Measurements from ENCODE around the gene SCRT2. TPM values are rescaled to one million over a fixed set of nuclear protein-coding genes. Genes with fewer than 3 reads are reported as not detected.

Gene SCRT2
- total RNA-seq, 4 donors from 2014 or later = not detected

DNA sequence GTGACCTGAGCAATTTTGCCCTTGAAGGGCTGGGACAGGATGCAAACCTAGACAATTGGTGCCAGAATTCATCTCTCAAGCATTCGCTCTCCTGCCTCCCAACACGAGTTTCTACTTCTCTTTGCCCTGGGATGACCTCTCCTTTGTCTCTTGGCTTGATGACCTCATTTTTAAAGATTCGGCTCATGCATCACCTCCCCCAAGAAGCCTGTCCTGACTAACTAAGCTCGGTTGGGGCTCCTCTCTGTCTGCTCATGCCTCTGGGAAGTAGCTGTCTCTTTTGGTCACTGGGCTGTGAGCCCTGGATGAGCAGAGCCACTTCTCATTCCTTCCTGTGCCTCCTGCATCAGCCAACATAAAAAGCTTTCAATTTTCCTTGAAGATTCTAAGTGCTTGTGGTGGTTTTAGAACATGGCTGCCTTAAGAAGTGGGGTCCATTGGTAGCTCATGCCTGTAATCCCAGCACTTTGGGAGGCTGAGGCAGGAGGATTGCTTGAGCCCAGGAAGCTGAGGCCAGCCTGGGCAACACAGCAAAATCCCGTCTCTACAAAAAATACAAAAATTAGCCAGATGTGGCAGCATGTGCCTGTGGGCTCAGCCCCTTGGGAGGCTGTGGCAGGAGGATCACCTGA is 54.4 kb downstream of the SCRT2 start:
- DNase-seq (ENCODE audit: low spot score) = no peak
- TF ChIP-seq, protein P1, sequence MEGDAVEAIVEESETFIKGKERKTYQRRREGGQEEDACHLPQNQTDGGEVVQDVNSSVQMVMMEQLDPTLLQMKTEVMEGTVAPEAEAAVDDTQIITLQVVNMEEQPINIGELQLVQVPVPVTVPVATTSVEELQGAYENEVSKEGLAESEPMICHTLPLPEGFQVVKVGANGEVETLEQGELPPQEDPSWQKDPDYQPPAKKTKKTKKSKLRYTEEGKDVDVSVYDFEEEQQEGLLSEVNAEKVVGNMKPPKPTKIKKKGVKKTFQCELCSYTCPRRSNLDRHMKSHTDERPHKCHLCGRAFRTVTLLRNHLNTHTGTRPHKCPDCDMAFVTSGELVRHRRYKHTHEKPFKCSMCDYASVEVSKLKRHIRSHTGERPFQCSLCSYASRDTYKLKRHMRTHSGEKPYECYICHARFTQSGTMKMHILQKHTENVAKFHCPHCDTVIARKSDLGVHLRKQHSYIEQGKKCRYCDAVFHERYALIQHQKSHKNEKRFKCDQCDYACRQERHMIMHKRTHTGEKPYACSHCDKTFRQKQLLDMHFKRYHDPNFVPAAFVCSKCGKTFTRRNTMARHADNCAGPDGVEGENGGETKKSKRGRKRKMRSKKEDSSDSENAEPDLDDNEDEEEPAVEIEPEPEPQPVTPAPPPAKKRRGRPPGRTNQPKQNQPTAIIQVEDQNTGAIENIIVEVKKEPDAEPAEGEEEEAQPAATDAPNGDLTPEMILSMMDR (IDR thresholded peaks at IDR 0.05) = no peak
- ATAC-seq (ENCODE audit: low FRiP score) = no peak

DNA sequence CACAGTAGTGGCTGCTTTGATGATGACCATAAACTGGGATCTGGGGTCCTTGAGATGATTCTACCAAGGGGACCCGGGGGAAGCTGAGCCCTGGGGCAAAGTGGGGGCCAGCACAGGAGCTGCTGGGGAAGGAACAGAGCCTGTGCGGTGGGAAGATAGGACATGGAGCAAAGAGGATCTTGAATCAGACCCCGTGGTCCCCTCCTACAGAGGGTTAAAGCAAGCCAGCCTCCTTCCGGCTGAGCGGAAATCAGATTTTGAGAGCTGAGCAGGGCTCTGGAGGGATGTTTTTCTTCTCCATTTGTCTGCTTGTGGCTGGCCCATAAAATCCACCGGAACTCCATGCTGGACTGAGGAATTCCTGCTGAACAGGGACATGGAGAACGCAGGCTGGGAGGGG is 55.4 kb downstream of the SCRT2 start:
- no peak for DNase-seq (ENCODE audit: low spot score)
- ATAC-seq (ENCODE audit: low FRiP score) = no peak
- TF ChIP-seq, protein P1 (IDR thresholded peaks at IDR 0.05) = no peak

DNA sequence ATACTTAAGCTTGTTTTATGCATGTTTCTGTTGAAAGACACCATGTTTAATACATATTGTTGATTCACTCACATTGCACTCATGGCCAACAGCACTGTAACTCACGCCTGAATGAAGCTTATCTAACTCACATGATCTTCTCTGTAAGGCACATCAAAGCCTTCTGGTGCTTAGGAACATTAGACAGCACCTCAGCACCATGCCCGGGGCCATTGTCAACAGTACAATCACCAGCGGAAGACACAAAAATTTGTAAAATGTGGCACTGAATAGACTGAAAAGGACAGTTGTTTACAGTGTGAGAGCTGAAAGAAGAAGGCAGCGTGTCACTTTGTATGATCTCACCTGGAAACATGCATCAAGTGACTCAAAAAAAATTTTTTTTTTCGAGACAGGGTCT is 56.6 kb downstream of the SCRT2 start:
- DNase-seq (ENCODE audit: low spot score) (no peak), ATAC-seq (ENCODE audit: low FRiP score) (no peak)
- TF ChIP-seq, protein P1 (IDR thresholded peaks at IDR 0.05) = no peak

DNA sequence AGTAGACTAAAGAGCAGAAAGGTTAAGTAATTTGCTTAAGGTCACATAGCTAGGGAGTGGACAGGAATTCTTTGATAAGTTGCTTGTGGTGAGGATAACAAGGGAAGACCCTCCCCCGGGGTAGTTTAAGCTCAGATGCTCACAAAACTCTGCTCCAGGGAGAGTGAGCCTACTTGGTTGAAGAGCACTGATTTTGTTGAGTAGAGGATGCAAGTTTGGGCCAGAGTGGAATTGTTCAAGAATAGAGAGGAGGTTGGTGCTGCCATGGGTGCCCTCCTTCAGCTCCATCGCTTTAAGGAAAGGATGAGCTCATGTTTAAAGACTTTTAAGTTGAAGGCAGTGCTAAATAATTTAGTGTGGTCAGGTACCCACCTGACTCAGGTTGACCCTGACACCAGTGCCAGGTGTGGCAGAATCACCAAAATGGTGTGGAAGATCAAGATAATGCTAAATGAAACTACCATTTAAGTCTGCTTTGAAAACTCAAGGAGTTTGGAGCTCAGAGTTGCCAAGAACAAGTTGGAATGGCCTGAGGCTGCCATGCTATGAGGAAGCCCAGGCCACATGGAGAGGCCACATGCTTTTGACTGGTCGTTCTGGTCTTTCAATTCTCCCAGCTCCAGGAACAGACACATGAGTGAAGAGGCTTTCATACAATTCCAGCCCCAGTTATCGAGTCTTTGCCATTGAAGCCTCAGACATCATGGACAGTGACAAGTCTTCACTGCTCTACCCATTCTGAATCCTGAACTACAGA is 57.5 kb downstream of the SCRT2 start:
- DNase-seq (ENCODE audit: low spot score) (no peak), ATAC-seq (ENCODE audit: low FRiP score) (no peak)
- TF ChIP-seq, protein P1 (IDR thresholded peaks at IDR 0.05) = no peak

DNA sequence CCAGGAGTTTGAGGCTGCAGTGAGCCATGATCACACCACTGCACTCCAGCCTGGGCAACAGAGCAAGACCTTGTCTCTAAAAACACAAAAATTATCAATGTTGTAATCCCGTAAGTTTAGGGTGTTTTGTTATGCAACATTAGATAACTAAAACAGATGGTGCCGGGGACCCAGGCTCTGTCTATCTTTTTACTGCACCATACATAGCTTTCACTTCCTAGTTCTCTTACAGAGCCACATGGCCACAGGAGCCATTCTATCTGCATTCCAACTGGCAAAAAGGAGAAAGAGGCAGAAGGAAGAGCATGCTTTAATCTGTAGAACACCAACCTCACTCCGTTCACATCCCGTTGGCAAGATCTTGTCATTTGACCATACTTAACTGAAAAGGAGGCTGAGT is 60.1 kb downstream of the SCRT2 start:
- no peak for ATAC-seq (ENCODE audit: low FRiP score)

DNA sequence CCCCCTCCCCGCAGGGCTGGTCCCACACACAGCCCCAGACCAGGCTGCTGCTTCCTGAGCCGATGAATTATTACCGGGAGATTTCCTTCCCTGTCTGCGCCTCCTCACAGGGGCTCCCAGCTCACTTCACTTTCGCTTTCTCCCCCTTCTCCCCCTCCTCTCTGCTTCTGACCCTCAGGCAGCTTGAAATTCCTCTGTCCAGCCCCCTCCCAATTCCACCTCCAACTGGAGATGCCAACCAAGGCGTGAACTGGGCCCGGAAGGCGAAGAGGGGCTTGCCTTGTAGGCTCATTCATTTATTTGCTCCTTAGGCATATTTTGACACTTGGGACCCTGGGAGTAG is 63.8 kb downstream of the SCRT2 start:
- TF ChIP-seq, protein P1 (IDR thresholded peaks at IDR 0.05) = no peak
- no peak for DNase-seq (ENCODE audit: low spot score)
- no peak for ATAC-seq (ENCODE audit: low FRiP score)

More for the DNA sequence above, 60.1 kb downstream of the SCRT2 start:
- TF ChIP-seq, protein P1 (IDR thresholded peaks at IDR 0.05) = no peak
- no peak for DNase-seq (ENCODE audit: low spot score)

Other genes starting within 250 kb of the SCRT2 start
- 10 to 100 TPM; 37.2 to 60.6 (median 53.3) TPM for gene TBC1D20, start 213.3 kb downstream of the SCRT2 start, total RNA-seq
- 10 to 100 TPM; 67.3 to 94.8 (median 84.7) TPM for gene CSNK2A1, start 132.0 kb downstream of the SCRT2 start, total RNA-seq
- gene TCF15, start 65.5 kb downstream of the SCRT2 start, total RNA-seq = 10 to 100 TPM in 1 of 4 donors, 1 to 10 TPM in 3; 1.2 to 13.2 (median 2.6) TPM
- gene SRXN1, start 22.6 kb downstream of the SCRT2 start, total RNA-seq = 10 to 100 TPM; 43.4 to 62.4 (median 48.5) TPM
- 1 to 10 TPM in 3 of 4 donors, under 1 TPM in 1; 0.84 to 3.3 (median 1.8) TPM for gene SLC52A3, start 92.7 kb upstream of the SCRT2 start, total RNA-seq
- 1 to 10 TPM; 2.9 to 5.2 (median 3.1) TPM for gene FAM110A, start 157.9 kb upstream of the SCRT2 start, total RNA-seq
- gene ANGPT4, start 240.5 kb upstream of the SCRT2 start, total RNA-seq = 10 to 100 TPM in 1 of 4 donors, 1 to 10 TPM in 2, under 1 TPM in 1; 0.44 to 27.6 (median 3.4) TPM